HS-5 (cell line): ENCODE measurements around the gene UCN.

Experiments used
- DNase-seq: peaks from one replicate; pipeline ENCODE4 v3.0.0-alpha.2; 2012; ENCODE audit warnings: low read depth

Gene UCN

DNA sequence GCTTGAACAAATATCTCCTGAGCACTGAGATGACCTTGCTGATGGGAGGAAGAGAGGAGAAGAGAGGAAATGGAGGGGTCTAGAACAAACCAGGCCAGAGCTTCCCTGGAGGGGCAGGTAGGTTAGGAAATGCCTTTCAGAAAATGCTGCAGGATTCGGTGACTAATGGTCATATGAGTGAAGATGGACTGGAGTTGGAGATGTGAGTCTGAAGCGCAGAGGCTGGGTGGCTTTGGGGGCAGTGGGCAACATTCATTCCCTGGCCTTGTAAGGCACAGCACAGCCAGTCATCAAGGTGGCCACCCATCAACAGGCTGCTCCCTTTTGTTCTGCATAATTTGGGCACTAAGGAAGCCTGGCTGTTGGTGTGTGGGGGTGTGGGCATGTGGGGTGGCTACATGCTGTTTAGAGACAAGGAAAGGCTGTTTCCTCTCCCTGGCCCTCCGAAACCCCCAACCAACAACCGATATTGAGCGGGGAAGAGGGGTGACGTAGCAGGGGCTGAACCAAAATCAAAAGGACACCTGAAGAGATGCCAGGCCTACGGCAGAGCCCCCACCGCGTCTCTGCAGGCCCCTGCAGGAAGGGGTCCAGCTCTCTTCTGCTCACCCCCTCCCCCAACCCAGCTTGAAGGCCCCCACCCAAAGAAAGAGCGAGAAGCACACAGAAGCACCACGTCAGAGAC is 46.9 kb downstream of the UCN start:
- DNase-seq: no peak

GRCh38 chr2:27258051-27258450 is 50.2 kb downstream of the UCN start:
- DNase-seq: no peak
